GM18508 (cell line): Measurements from ENCODE around the gene SERTM2.
"Not testable (repeated sequence)": the region's sequence is repeated elsewhere in the genome, so short reads cannot be mapped to it uniquely, and the experiment has no call there.

Source experiments
- ATAC-seq: cut with Tn5 transposase; IDR thresholded peaks from one replicate; pipeline ENCODE4 v1.9.1; 2021; ENCODE audit warnings: moderate number of reproducible peaks; ENCODE audit not compliant: insufficient read depth, unreplicated experiment

The SERTM2 gene

GRCh38 chrX:111511477-111511876 lies at the start of gene SERTM2:
Gene SERTM2 (plus strand): TSS chrX:111511645. CDS start chrX:111518858, 7,213 bp downstream.
- peak; percentile 74 for ATAC-seq

- ATAC-seq, result no peak
These were observed 45.8 kb upstream of the SERTM2 start for GRCh38 chrX:111465669-111466068.

- no peak for ATAC-seq
These were observed 43.5 kb upstream of the SERTM2 start for GRCh38 chrX:111467896-111468295.

- ATAC-seq, result no peak
These were observed 40.6 kb upstream of the SERTM2 start for GRCh38 chrX:111470681-111471403.

GRCh38 chrX:111481896-111482295 lies 29.5 kb upstream of the SERTM2 start:
- no peak for ATAC-seq

GRCh38 chrX:111483135-111483534 lies 28.3 kb upstream of the SERTM2 start:
- ATAC-seq, result no peak

GRCh38 chrX:111483881-111484280 lies 27.6 kb upstream of the SERTM2 start:
- no peak for ATAC-seq

- ATAC-seq, result no peak
These were observed 20.8 kb upstream of the SERTM2 start for GRCh38 chrX:111490688-111491087.

- no peak for ATAC-seq
These were observed 19.4 kb upstream of the SERTM2 start for GRCh38 chrX:111492085-111492484.

- ATAC-seq, result no peak
These were observed 12.8 kb upstream of the SERTM2 start for GRCh38 chrX:111498538-111499103.

GRCh38 chrX:111503485-111503993 lies 7.9 kb upstream of the SERTM2 start:
- ATAC-seq, result no peak

GRCh38 chrX:111504941-111505340 lies 6.5 kb upstream of the SERTM2 start:
- ATAC-seq, result no peak

- ATAC-seq, result no peak
These were observed 5.7 kb upstream of the SERTM2 start for GRCh38 chrX:111505783-111506182.

- no peak for ATAC-seq
These were observed 4.6 kb upstream of the SERTM2 start for GRCh38 chrX:111506826-111507225.

- ATAC-seq, result no peak
These were observed 3.5 kb upstream of the SERTM2 start for GRCh38 chrX:111507933-111508332.

GRCh38 chrX:111515298-111515697 lies 3.9 kb downstream of the SERTM2 start:
- ATAC-seq, result no peak

GRCh38 chrX:111518667-111519066 lies 7.2 kb downstream of the SERTM2 start:
- ATAC-seq, result no peak

GRCh38 chrX:111519215-111519614 lies 7.8 kb downstream of the SERTM2 start:
- ATAC-seq, result no peak

GRCh38 chrX:111520506-111520905 lies 9.1 kb downstream of the SERTM2 start:
- ATAC-seq, result no peak

- ATAC-seq, result no peak
These were observed 9.7 kb downstream of the SERTM2 start for GRCh38 chrX:111521169-111521568.

- ATAC-seq, result no peak
These were observed 31.8 kb downstream of the SERTM2 start for GRCh38 chrX:111543212-111543741.

- not testable (repeated sequence) for ATAC-seq
These were observed 37.8 kb downstream of the SERTM2 start for GRCh38 chrX:111549235-111549634.
